Progenitor cell of endocrine pancreas (in vitro differentiated cells): ENCODE results near the gene SLC25A21. TPM values are rescaled to one million over a fixed set of nuclear protein-coding genes. Genes with fewer than 3 reads are reported as not detected.

Source experiments
- DNase-seq: peaks from one replicate; pipeline ENCODE4 v3.0.0; 2021; ENCODE audit warnings: low spot score; ENCODE audit not compliant: unreplicated experiment
- H3K27ac Mint-ChIP-seq: 2 replicates; pipeline ENCODE4 v1.8.0; 2021; ENCODE audit warnings: mild to moderate bottlenecking, moderate library complexity, mixed read lengths
- H3K27me3 Mint-ChIP-seq: 2 replicates; pipeline ENCODE4 v1.8.0; 2021; ENCODE audit warnings: mixed read lengths
- H3K36me3 Mint-ChIP-seq: 2 replicates; pipeline ENCODE4 v1.8.0; 2022; ENCODE audit warnings: mixed read lengths; ENCODE audit not compliant: insufficient read depth
- H3K4me1 Mint-ChIP-seq: 2 replicates; pipeline ENCODE4 v1.8.0; 2021; ENCODE audit warnings: low read depth, mixed read lengths
- H3K4me3 Mint-ChIP-seq: 2 replicates; pipeline ENCODE4 v1.8.0; 2021; ENCODE audit warnings: low read depth, mild to moderate bottlenecking, moderate library complexity, mixed read lengths
- H3K9me3 Mint-ChIP-seq: 2 replicates; pipeline ENCODE4 v1.8.0; 2021; ENCODE audit warnings: low read depth, mixed read lengths
- total RNA-seq: library from RNA; stranded (reverse); gene quantifications from 2 replicates; pipeline ENCODE4 v1.2.1, GENCODE V29; 2021
- TF ChIP-seq, protein P1 (sequence below): fragments of 200-600 bp; sonication (generic); IDR thresholded peaks from one replicate; pipeline ENCODE4 v1.5.0; 2021; ENCODE audit warnings: antibody characterized with exemption, mild to moderate bottlenecking; ENCODE audit not compliant: unreplicated experiment

SLC25A21 gene
- total RNA-seq, 1 donor from 2014 or later = 2.5 TPM

DNA sequence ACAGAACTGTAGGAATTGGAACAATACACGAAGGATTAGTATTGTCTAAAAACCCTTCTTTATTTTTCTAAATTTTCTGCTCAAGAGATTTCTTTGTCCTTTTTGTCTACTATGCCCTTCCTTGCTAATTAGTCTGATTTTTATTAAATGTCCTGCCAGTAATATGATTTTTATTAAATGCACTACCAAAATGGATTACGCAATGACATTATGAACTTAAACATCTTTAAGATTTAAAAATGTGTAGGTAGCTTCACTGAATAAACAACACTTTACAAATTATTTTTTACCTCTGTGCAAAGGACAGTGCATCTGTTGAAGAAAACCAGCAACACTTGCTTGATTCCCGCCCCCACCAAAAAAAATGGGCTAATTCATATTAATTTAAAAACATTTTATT lies 519.0 kb downstream of the SLC25A21 start:
- no peak overlapping the region for H3K27ac Mint-ChIP-seq
- peaks cover 100% of the 10 kb centered on the region for H3K27me3 Mint-ChIP-seq
- H3K4me3 Mint-ChIP-seq = no peak overlapping the region
- TF ChIP-seq, protein P1, sequence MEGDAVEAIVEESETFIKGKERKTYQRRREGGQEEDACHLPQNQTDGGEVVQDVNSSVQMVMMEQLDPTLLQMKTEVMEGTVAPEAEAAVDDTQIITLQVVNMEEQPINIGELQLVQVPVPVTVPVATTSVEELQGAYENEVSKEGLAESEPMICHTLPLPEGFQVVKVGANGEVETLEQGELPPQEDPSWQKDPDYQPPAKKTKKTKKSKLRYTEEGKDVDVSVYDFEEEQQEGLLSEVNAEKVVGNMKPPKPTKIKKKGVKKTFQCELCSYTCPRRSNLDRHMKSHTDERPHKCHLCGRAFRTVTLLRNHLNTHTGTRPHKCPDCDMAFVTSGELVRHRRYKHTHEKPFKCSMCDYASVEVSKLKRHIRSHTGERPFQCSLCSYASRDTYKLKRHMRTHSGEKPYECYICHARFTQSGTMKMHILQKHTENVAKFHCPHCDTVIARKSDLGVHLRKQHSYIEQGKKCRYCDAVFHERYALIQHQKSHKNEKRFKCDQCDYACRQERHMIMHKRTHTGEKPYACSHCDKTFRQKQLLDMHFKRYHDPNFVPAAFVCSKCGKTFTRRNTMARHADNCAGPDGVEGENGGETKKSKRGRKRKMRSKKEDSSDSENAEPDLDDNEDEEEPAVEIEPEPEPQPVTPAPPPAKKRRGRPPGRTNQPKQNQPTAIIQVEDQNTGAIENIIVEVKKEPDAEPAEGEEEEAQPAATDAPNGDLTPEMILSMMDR = no peak
- no peaks in the 10 kb centered on the region for H3K36me3 Mint-ChIP-seq
- no peaks in the 10 kb centered on the region for H3K9me3 Mint-ChIP-seq
- H3K4me1 Mint-ChIP-seq = peaks cover 8% of the 10 kb centered on the region
- no peak for DNase-seq

GRCh38 chr14:36652542-36653201 lies 519.7 kb downstream of the SLC25A21 start:
- Mint-ChIP-seq H3K27me3 (peaks cover 100% of the 10 kb centered on the region), H3K27ac (no peak overlapping the region), H3K4me3 (no peak overlapping the region), H3K9me3 (no peaks in the 10 kb centered on the region), H3K36me3 (no peaks in the 10 kb centered on the region), H3K4me1 (peaks cover 9% of the 10 kb centered on the region)
- TF ChIP-seq, protein P1 = no peak
- DNase-seq = no peak

DNA sequence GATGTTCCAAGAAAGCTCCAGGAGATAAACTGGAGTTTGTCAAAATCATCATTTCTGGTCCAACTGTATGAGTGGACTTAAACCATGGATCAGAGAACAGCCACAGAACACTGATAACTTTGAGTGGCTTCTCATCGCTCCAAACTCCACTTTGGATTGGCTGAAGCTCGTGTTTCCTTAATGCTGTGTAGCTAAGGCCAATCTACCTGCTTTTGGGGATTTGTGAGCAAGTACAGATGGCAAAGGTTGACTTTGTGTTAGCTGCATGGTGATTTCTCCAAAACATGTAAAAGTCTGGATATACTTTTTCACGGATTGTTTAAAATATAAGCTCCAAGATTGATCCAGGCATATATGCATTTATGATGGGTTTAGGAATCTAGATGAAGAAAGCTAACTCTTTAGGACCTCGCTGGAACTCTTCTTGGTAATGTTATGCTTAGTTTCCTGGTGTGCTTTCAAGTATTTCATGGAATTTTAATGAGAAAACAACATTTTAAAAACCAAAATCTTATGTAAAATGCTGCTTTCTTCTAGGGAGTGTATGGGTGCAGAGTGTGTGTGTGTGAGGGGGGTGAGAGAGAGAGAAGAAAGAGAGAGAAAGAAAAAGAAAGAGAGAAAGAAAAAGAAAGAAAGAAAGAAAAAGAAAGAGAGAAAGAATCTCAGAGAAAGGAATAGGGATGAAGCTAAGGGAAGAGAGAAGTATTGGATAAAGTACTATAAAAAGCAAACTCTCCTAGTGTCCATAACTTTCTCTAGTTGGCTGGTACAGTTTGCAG lies 522.3 kb downstream of the SLC25A21 start:
- H3K36me3 Mint-ChIP-seq = no peaks in the 10 kb centered on the region
- TF ChIP-seq, protein P1 = no peak
- no peak overlapping the region for H3K4me3 Mint-ChIP-seq
- no peaks in the 10 kb centered on the region for H3K9me3 Mint-ChIP-seq
- peaks cover 96% of the 10 kb centered on the region for H3K27me3 Mint-ChIP-seq
- H3K4me1 Mint-ChIP-seq = peaks cover 4% of the 10 kb centered on the region
- no peak for DNase-seq
- H3K27ac Mint-ChIP-seq = no peak overlapping the region

- H3K27me3 Mint-ChIP-seq = peaks cover 94% of the 10 kb centered on the region
Observed at GRCh38 chr14:36647824-36648753, 524.3 kb downstream of the SLC25A21 start.

More at GRCh38 chr14:36647824-36648753, 524.3 kb downstream of the SLC25A21 start:
- Mint-ChIP-seq H3K36me3 (no peaks in the 10 kb centered on the region), H3K4me1 (peaks cover 4% of the 10 kb centered on the region), H3K4me3 (peak overlapping the region; percentile 72), H3K9me3 (no peaks in the 10 kb centered on the region), H3K27ac (peak overlapping the region; percentile 17)
- TF ChIP-seq, protein P1 = peak; percentile 68
- DNase-seq = peak; percentile 49
